CD14-positive monocyte (primary cell): Measurements from ENCODE around the gene PIP5K1C. TPM values are rescaled to one million over a fixed set of nuclear protein-coding genes. Genes with fewer than 3 reads are reported as not detected.

Experiments used
- DNase-seq, 3 donors: peaks; one replicate each; pipeline ENCODE4 v3.0.0-alpha.2; 2011 to 2022
- H2AFZ ChIP-seq: 2 replicates; pipeline ENCODE4 v1.6.0; 2012; ENCODE audit warnings: mild to moderate bottlenecking, low read depth, low read length, inconsistent platforms; ENCODE audit not compliant: insufficient read depth, poor library complexity, severe bottlenecking
- H3K27ac ChIP-seq, 2 donors: 1 replicate in 1 of 2; 2 replicates in 1 of 2; pipeline ENCODE4 v1.5.1; 2012 to 2013; ENCODE audit warnings: low read length in 2 of 2, control low read depth in 1 of 2, inconsistent platforms in 1 of 2, low read depth in 1 of 2, mild to moderate bottlenecking in 1 of 2
- H3K27me3 ChIP-seq, 2 donors: one replicate each; pipeline versions ENCODE4 v1.6.0 to v1.6.1; 2011 to 2013; ENCODE audit warnings: low read length in 2 of 2; ENCODE audit not compliant: control insufficient read depth in 2 of 2, insufficient read depth in 2 of 2
- H3K36me3 ChIP-seq, 2 donors: replicated peaks in 1 of 2; 1 replicate in 1 of 2; 2 replicates in 1 of 2; pipeline versions ENCODE4 v1.5.1 to v1.6.1; 2012 to 2013; ENCODE audit warnings: low read length in 2 of 2, control low read depth in 1 of 2, inconsistent platforms in 1 of 2, mild to moderate bottlenecking in 1 of 2; ENCODE audit not compliant: insufficient read depth in 2 of 2, control insufficient read depth in 1 of 2
- H3K4me1 ChIP-seq, 2 donors: 1 replicate in 1 of 2; 2 replicates in 1 of 2; pipeline versions ENCODE4 v1.5.1 to v1.6.1; 2012 to 2013; ENCODE audit warnings: low read length in 2 of 2, control low read depth in 1 of 2, inconsistent platforms in 1 of 2, mild to moderate bottlenecking in 1 of 2, moderate library complexity in 1 of 2; ENCODE audit not compliant: insufficient read depth in 2 of 2, control insufficient read depth in 1 of 2
- H3K4me2 ChIP-seq: replicated peaks from 2 replicates; pipeline ENCODE3; 2012; ENCODE audit warnings: low read length, moderate library complexity, mild to moderate bottlenecking; ENCODE audit not compliant: poor library complexity, severe bottlenecking; ENCODE audit errors: extremely low read depth
- H3K4me3 ChIP-seq, 3 experiments: fragments of 200-600 bp in 1 of 3; sonication (generic) in 1 of 3; replicated peaks in 1 of 3; 1 replicate in 2 of 3; 2 replicates in 1 of 3; pipeline ENCODE4 v1.5.1; 2011 to 2013; ENCODE audit warnings: low read length in 3 of 3, mild to moderate bottlenecking in 3 of 3, control low read depth in 2 of 3, low read depth in 2 of 3, inconsistent platforms in 1 of 3, moderate library complexity in 1 of 3
- H3K79me2 ChIP-seq: 2 replicates; pipeline ENCODE4 v1.6.0; 2012; ENCODE audit warnings: mild to moderate bottlenecking, control low read depth, inconsistent platforms, low read length, moderate library complexity; ENCODE audit not compliant: insufficient read depth
- H3K9ac ChIP-seq: 2 replicates; pipeline ENCODE4 v1.6.0; 2017; ENCODE audit warnings: low read length, mild to moderate bottlenecking; ENCODE audit not compliant: insufficient read depth, poor library complexity, severe bottlenecking
- H3K9me3 ChIP-seq, 2 donors: replicated peaks in 1 of 2; 1 replicate in 1 of 2; 2 replicates in 1 of 2; pipeline versions ENCODE4 v1.5.1 to v1.6.1; 2012 to 2013; ENCODE audit warnings: low read length in 2 of 2, control low read depth in 1 of 2; ENCODE audit not compliant: control insufficient read depth in 1 of 2, insufficient read depth in 1 of 2
- H4K20me1 ChIP-seq: 2 replicates; pipeline ENCODE4 v1.6.0; 2012; ENCODE audit warnings: mild to moderate bottlenecking, low read length, control low read depth, moderate library complexity; ENCODE audit not compliant: insufficient read depth
- H3K27ac Mint-ChIP-seq, 7 donors: one replicate each; pipeline ENCODE4 v1.8.0; 2020; ENCODE audit warnings: mild to moderate bottlenecking in 7 of 7, mixed read lengths in 7 of 7, moderate library complexity in 6 of 7, inconsistent platforms in 2 of 7
- H3K27me3 Mint-ChIP-seq, 3 donors: one replicate each; pipeline ENCODE4 v1.8.0; 2021 to 2022; ENCODE audit warnings: low read depth in 3 of 3, mild to moderate bottlenecking in 3 of 3, mixed read lengths in 3 of 3, moderate library complexity in 3 of 3, inconsistent platforms in 1 of 3
- H3K36me3 Mint-ChIP-seq, 2 donors: one replicate each; pipeline ENCODE4 v1.8.0; 2020; ENCODE audit warnings: mixed read lengths in 2 of 2, inconsistent platforms in 1 of 2, mild to moderate bottlenecking in 1 of 2
- H3K4me1 Mint-ChIP-seq: one replicate; pipeline ENCODE4 v1.8.0; 2020; ENCODE audit warnings: mild to moderate bottlenecking, mixed read lengths
- H3K4me3 Mint-ChIP-seq, 2 donors: one replicate each; pipeline ENCODE4 v1.8.0; 2020; ENCODE audit warnings: mild to moderate bottlenecking in 2 of 2, mixed read lengths in 2 of 2, moderate library complexity in 1 of 2
- H3K9me3 Mint-ChIP-seq, 7 donors: one replicate each; pipeline ENCODE4 v1.8.0; 2020 to 2022; ENCODE audit warnings: mixed read lengths in 7 of 7, mild to moderate bottlenecking in 6 of 7, moderate library complexity in 6 of 7, inconsistent platforms in 2 of 7
- CTCF ChIP-seq: fragments of 200-600 bp; IDR thresholded peaks from one replicate; pipeline ENCODE4 v1.8.0; 2022; ENCODE audit warnings: antibody characterized with exemption, mild to moderate bottlenecking
- WGBS: methylation state at CpG from one replicate; pipeline ENCODE4 v1.1.5; 2013; ENCODE audit warnings: missing lambda C conversion rate; ENCODE audit not compliant: insufficient coverage; 5-methylcytosine and 5-hydroxymethylcytosine counted together
- intact Hi-C, 2 donors: fragments of 100-400 bp; cut with micrococcal nuclease; formaldehyde crosslinking; loops; one replicate each; pipeline versions ENCODE4 v1.15.0 to v1.15.1; 2023
- polyA plus RNA-seq, 3 donors: library from polyadenylated mRNA; depleted of rRNA in 1 of 3; unstranded in 2 of 3; stranded (reverse) in 1 of 3; fragments of 300-500 nt in 2 of 3; fragments of >200 nt in 1 of 3; fragmentation: Illumina TruSeq in 2 of 3; gene quantifications; 1 replicate in 2 of 3; 2 replicates in 1 of 3; pipeline ENCODE4 v1.2.3, GENCODE V29; 2012 to 2021

PIP5K1C gene
- polyA plus RNA-seq, 3 donors = 6.5 to 19.5 (median 10.1) TPM

DNA sequence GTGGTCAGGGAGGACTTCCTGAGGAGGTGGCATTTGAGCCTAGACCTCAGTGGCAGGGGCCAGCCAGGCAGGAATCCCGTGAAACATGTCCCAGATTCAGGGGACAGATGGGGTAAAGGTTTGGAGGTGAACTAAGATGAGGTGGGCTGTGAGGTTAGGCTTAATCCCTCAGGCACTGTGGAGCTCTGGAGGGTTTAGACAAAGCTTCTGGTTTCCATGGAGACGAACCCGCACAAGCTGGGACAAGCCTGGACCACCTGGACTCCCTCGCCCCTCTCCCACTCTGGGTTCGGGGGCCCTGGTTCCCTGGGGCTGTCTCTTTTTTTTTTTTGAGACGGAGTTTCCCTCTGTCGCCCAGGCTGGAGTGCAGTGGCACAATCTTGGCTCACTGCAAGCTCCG is 23.6 kb upstream of the PIP5K1C start:
- H3K79me2 ChIP-seq = no peaks in the 10 kb centered on the region
- no peaks in the 10 kb centered on the region for H3K36me3 ChIP-seq
- H3K27me3 ChIP-seq = peaks cover 29 to 46% of the 10 kb centered on the region in 2 donors
- intact Hi-C loops = no loop called here
- no peak overlapping the region for H3K27ac ChIP-seq
- H2AFZ ChIP-seq = no peak overlapping the region
- peaks cover 5 to 10% of the 10 kb centered on the region in 2 donors for H3K4me1 ChIP-seq
- Mint-ChIP-seq H3K36me3 (peaks cover 2 to 3% of the 10 kb centered on the region in 2 donors), H3K9me3 (peaks cover 0 to 14% (median 11%) of the 10 kb centered on the region in 7 donors), H3K4me1 (peaks cover 3% of the 10 kb centered on the region), H3K4me3 (no peak overlapping the region), H3K27ac (no peak overlapping the region), H3K27me3 (peaks cover 46 to 72% (median 50%) of the 10 kb centered on the region in 3 donors)
- no peaks in the 10 kb centered on the region for H4K20me1 ChIP-seq
- peaks cover 9 to 14% of the 10 kb centered on the region in 2 donors for H3K9me3 ChIP-seq
- TF ChIP-seq CTCF = no peak
- WGBS = 76% methylated on average over 3 of the region's 8 CpGs
- no peak overlapping the region for H3K4me2 ChIP-seq
- DNase-seq = no peak
- no peak overlapping the region for H3K4me3 ChIP-seq
- no peak overlapping the region for H3K9ac ChIP-seq

- H3K4me2 ChIP-seq = no peak overlapping the region
- H3K9ac ChIP-seq = no peak overlapping the region
- H2AFZ ChIP-seq = no peak overlapping the region
- DNase-seq = no peak
- no peak overlapping the region for H3K4me3 ChIP-seq
- Mint-ChIP-seq H3K4me3 (peak overlapping the region in 1 of 2 donors; percentile 63), H3K4me1 (peaks cover 3% of the 10 kb centered on the region), H3K36me3 (peaks cover 2 to 3% of the 10 kb centered on the region in 2 donors), H3K27ac (no peak overlapping the region), H3K9me3 (peaks cover 0 to 14% (median 11%) of the 10 kb centered on the region in 7 donors), H3K27me3 (peaks cover 46 to 75% (median 51%) of the 10 kb centered on the region in 3 donors)
- H4K20me1 ChIP-seq = no peaks in the 10 kb centered on the region
- no peak overlapping the region for H3K27ac ChIP-seq
- no peak for TF ChIP-seq CTCF
- peaks cover 5 to 10% of the 10 kb centered on the region in 2 donors for H3K4me1 ChIP-seq
- no CpG with 5 or more reads among the region's 5 CpGs for WGBS
- peaks cover 9 to 14% of the 10 kb centered on the region in 2 donors for H3K9me3 ChIP-seq
- intact Hi-C loops = no loop called here
- H3K79me2 ChIP-seq = no peaks in the 10 kb centered on the region
- no peaks in the 10 kb centered on the region for H3K36me3 ChIP-seq
- H3K27me3 ChIP-seq = peaks cover 29 to 46% of the 10 kb centered on the region in 2 donors
These were observed 22.8 kb upstream of the PIP5K1C start for GRCh38 chr19:3723110-3723488.
